HG03342 (cell line): Measurements from ENCODE around the gene BRD2.

ENCODE experiments used
- ATAC-seq: cut with Tn5 transposase; IDR thresholded peaks from one replicate; pipeline ENCODE4 v1.9.1; 2021; ENCODE audit warnings: mild to moderate bottlenecking, moderate library complexity; ENCODE audit not compliant: unreplicated experiment

Gene BRD2

GRCh38 chr6:32984622-32985389, 16.4 kb downstream of the BRD2 start:
- no peak for ATAC-seq

GRCh38 chr6:32989368-32989767, 21.0 kb downstream of the BRD2 start:
- ATAC-seq = no peak

GRCh38 chr6:32991972-32992371, 23.6 kb downstream of the BRD2 start:
- no peak for ATAC-seq

GRCh38 chr6:32993363-32993973, 25.1 kb downstream of the BRD2 start:
- no peak for ATAC-seq

GRCh38 chr6:32995448-32995847, 27.1 kb downstream of the BRD2 start:
- no peak for ATAC-seq

GRCh38 chr6:33000055-33000454, 31.7 kb downstream of the BRD2 start:
- ATAC-seq = no peak

GRCh38 chr6:33001685-33002084, 33.3 kb downstream of the BRD2 start:
- no peak for ATAC-seq

- ATAC-seq = no peak
Measured at GRCh38 chr6:33004940-33005339, 36.5 kb downstream of the BRD2 start.

- no peak for ATAC-seq
Measured at GRCh38 chr6:33007831-33008400, 39.5 kb downstream of the BRD2 start.

GRCh38 chr6:33008944-33009861, 40.8 kb downstream of the BRD2 start, which contains the start of gene HLA-DOA:
Gene HLA-DOA (minus strand): TSS chr6:33009591.
- ATAC-seq = peak; percentile 90

- ATAC-seq = no peak
Measured at GRCh38 chr6:33010356-33010755, 42.0 kb downstream of the BRD2 start.

GRCh38 chr6:33013608-33014007, 45.2 kb downstream of the BRD2 start:
- ATAC-seq = no peak

GRCh38 chr6:33014841-33015634, 46.6 kb downstream of the BRD2 start:
- no peak for ATAC-seq

GRCh38 chr6:33015798-33016197, 47.4 kb downstream of the BRD2 start:
- ATAC-seq = no peak

- ATAC-seq = no peak
Measured at GRCh38 chr6:33017018-33017417, 48.6 kb downstream of the BRD2 start.

- no peak for ATAC-seq
Measured at GRCh38 chr6:33017694-33018353, 49.4 kb downstream of the BRD2 start.

GRCh38 chr6:33018418-33018817, 50.0 kb downstream of the BRD2 start:
- ATAC-seq = no peak

GRCh38 chr6:33018904-33019303, 50.5 kb downstream of the BRD2 start:
- ATAC-seq = peak; percentile 69

- no peak for ATAC-seq
Measured at GRCh38 chr6:33019372-33019771, 51.0 kb downstream of the BRD2 start.

- ATAC-seq = no peak
Measured at GRCh38 chr6:33021917-33022316, 53.5 kb downstream of the BRD2 start.
